BLaER1 treated with 17β-estradiol and CSF1 and Interleukin-3, amounts not matched to agents 10 nM and 100 nM (cell line): ENCODE results near the gene PPFIA1.
A peak's percentile ranks its signal among the peaks of the same experiment; 100 is the strongest.
"Not testable (repeated sequence)": the region's sequence is repeated elsewhere in the genome, so short reads cannot be mapped to it uniquely, and the experiment has no call there.

Experiments used
- H3K27ac ChIP-seq, 11 experiments: shearing (Covaris generic); formaldehyde crosslinking; 2 replicates each; pipeline ENCODE4 v1.8.1; 2022
- H3K27me3 ChIP-seq, 11 experiments: shearing (Covaris generic); formaldehyde crosslinking; 2 replicates each; pipeline ENCODE4 v1.8.1; 2022
- H3K36me3 ChIP-seq, 11 experiments: shearing (Covaris generic); formaldehyde crosslinking; 2 replicates each; pipeline ENCODE4 v1.8.1; 2022
- H3K4me1 ChIP-seq, 10 experiments: shearing (Covaris generic); formaldehyde crosslinking; 2 replicates each; pipeline ENCODE4 v1.8.1; 2022
- H3K4me2 ChIP-seq, 11 experiments: shearing (Covaris generic); formaldehyde crosslinking; 2 replicates each; pipeline ENCODE4 v1.8.1; 2022
- H3K4me3 ChIP-seq, 10 experiments: shearing (Covaris generic); formaldehyde crosslinking; 2 replicates each; pipeline ENCODE4 v1.8.1; 2022
- H3K9ac ChIP-seq, 11 experiments: shearing (Covaris generic); formaldehyde crosslinking; 2 replicates each; pipeline ENCODE4 v1.8.1; 2022
- H3K9me3 ChIP-seq, 11 experiments: shearing (Covaris generic); formaldehyde crosslinking; replicated peaks in 1 of 11; 2 replicates each; pipeline ENCODE4 v1.8.1; 2022
- H4K20me1 ChIP-seq, 11 experiments: shearing (Covaris generic); formaldehyde crosslinking; 2 replicates each; pipeline ENCODE4 v1.8.1; 2022
- Cebpa-rat ChIP-seq, 11 experiments: shearing (Covaris generic); IDR thresholded peaks; 2 replicates each; pipeline ENCODE4 v1.8.1; 2022

The PPFIA1 gene

GRCh38 chr11:70405679-70406395, 135.3 kb downstream of the PPFIA1 start:
- Histone ChIP-seq H3K27me3 (peaks cover 34 to 100% (median 68%) of the 10 kb centered on the region in 11 experiments), H4K20me1 (peaks cover 0 to 80% (median 7%) of the 10 kb centered on the region in 11 experiments; a peak in 13 of 22 replicates), H3K36me3 (no peaks in the 10 kb centered on the region), H3K27ac (no peak overlapping the region), H3K9me3 (no peaks in the 10 kb centered on the region), H3K9ac (no peak overlapping the region), H3K4me2 (no peak overlapping the region), H3K4me3 (no peak overlapping the region), H3K4me1 (peaks cover 0 to 8% (median 5%) of the 10 kb centered on the region in 10 experiments; a peak in 8 of 20 replicates)
- no peak for TF ChIP-seq Cebpa-rat (IDR thresholded peaks at IDR 0.05)

- Histone ChIP-seq H3K9ac (no peak overlapping the region), H3K4me1 (peaks cover 0 to 10% (median 5%) of the 10 kb centered on the region in 10 experiments; a peak in 8 of 20 replicates), H3K36me3 (no peaks in the 10 kb centered on the region), H3K27me3 (peaks cover 23 to 100% (median 55%) of the 10 kb centered on the region in 11 experiments; a peak in 21 of 22 replicates), H3K4me2 (no peak overlapping the region), H3K27ac (no peak overlapping the region), H3K9me3 (no peaks in the 10 kb centered on the region), H4K20me1 (peaks cover 0 to 81% (median 6%) of the 10 kb centered on the region in 11 experiments; a peak in 11 of 22 replicates), H3K4me3 (no peak overlapping the region)
- no peak for TF ChIP-seq Cebpa-rat (IDR thresholded peaks at IDR 0.05)
Observed at GRCh38 chr11:70407121-70407520, 136.6 kb downstream of the PPFIA1 start.

DNA sequence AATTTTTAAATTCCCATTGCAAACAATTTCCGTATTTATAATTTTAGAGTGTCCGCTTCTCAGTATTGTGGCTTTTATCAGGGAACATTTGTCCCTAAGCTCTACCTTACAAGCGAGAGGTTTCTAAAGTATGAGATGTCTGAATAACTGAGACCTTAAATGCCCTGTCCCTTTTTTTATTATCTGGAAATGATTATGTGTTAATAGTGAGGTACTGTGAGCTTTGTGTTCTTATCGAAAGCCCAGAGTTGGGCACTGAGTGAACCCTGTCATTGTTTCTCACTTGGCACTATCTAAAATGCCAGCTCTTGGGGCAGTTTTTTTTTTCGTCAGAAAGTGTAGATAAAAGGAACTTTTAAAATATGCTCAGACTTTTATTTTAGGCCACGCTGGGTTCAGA, 137.3 kb downstream of the PPFIA1 start:
- H3K4me2 ChIP-seq = no peak overlapping the region
- H3K27ac ChIP-seq = no peak overlapping the region
- H3K27me3 ChIP-seq = peaks cover 17 to 100% (median 48%) of the 10 kb centered on the region in 11 experiments; a peak in 21 of 22 replicates
- peaks cover 0 to 81% (median 6%) of the 10 kb centered on the region in 11 experiments; a peak in 11 of 22 replicates for H4K20me1 ChIP-seq
- H3K36me3 ChIP-seq = no peaks in the 10 kb centered on the region
- H3K4me1 ChIP-seq = peaks cover 0 to 10% (median 5%) of the 10 kb centered on the region in 10 experiments; a peak in 8 of 20 replicates
- no peaks in the 10 kb centered on the region for H3K9me3 ChIP-seq
- H3K9ac ChIP-seq = no peak overlapping the region
- H3K4me3 ChIP-seq = no peak overlapping the region
- TF ChIP-seq Cebpa-rat (IDR thresholded peaks at IDR 0.05) = no peak

- not testable (repeated sequence) for H3K36me3 ChIP-seq, H3K27ac ChIP-seq, H3K4me3 ChIP-seq, H3K9ac ChIP-seq, H3K9me3 ChIP-seq
- Histone ChIP-seq H3K4me1 (peaks cover 0 to 10% (median 5%) of the 10 kb centered on the region in 10 experiments; a peak in 8 of 20 replicates), H3K27me3 (peaks cover 16 to 100% (median 45%) of the 10 kb centered on the region in 11 experiments; a peak in 21 of 22 replicates), H4K20me1 (peaks cover 0 to 86% (median 6%) of the 10 kb centered on the region in 11 experiments; a peak in 11 of 22 replicates), H3K4me2 (peak overlapping the region in 6 of 11 experiments; percentile 1 to 42 (median 15); a peak in 6 of 22 replicates)
Observed at GRCh38 chr11:70408326-70408725, 137.8 kb downstream of the PPFIA1 start.

DNA sequence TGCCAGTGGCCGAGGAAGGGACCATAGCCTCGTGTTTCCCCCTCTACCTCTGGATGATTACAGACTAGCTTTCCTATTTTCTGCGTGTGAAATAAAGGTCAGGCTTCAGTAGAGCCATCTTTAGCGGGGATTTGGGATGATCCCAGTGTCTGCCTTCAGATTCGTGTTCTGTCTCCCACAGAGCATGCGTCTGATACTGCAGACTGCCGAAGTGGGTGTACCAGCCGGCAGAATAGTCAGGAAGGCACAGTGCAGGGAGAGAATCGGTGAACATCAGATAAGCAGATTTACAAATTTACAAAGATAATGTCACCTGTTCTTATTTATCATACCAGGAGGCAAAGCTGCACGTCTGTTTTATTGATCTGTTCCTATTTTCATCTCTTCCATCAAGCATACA, 138.9 kb downstream of the PPFIA1 start:
- H3K9ac ChIP-seq = no peak overlapping the region

DNA sequence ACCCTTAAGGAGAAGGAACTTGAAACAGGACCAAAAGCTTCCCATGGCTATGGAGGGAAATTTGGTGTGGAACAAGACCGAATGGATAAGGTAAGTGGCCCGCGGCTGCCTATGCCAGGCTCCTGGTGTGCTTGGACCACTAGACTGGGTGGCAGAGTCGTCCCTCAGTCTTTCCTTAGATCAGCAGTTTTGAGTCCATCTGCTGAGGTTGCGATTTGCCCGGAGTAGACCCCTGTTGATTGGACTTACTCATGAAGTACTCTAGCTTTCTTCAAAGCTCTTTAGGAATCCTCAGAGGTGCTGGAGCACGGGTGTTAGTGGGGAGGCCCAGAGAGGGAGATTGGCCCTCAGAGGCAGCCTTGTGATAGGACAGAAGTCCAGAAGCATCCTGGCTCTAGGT, 139.4 kb downstream of the PPFIA1 start:
- Histone ChIP-seq H3K27me3 (peaks cover 14 to 99% (median 31%) of the 10 kb centered on the region in 11 experiments; a peak in 19 of 22 replicates), H3K36me3 (no peaks in the 10 kb centered on the region), H4K20me1 (peaks cover 0 to 88% (median 6%) of the 10 kb centered on the region in 11 experiments; a peak in 11 of 22 replicates), H3K4me3 (no peak overlapping the region), H3K27ac (no peak overlapping the region), H3K9me3 (no peaks in the 10 kb centered on the region), H3K9ac (no peak overlapping the region), H3K4me2 (no peak overlapping the region), H3K4me1 (peaks cover 0 to 10% (median 5%) of the 10 kb centered on the region in 10 experiments; a peak in 8 of 20 replicates)
- TF ChIP-seq Cebpa-rat (IDR thresholded peaks at IDR 0.05) = no peak

More for the DNA sequence above, 138.9 kb downstream of the PPFIA1 start:
- no peak overlapping the region for H3K4me3 ChIP-seq
- peaks cover 16 to 99% (median 35%) of the 10 kb centered on the region in 11 experiments; a peak in 20 of 22 replicates for H3K27me3 ChIP-seq
- no peak overlapping the region for H3K27ac ChIP-seq
- H3K36me3 ChIP-seq = no peaks in the 10 kb centered on the region
- no peaks in the 10 kb centered on the region for H3K9me3 ChIP-seq
- H4K20me1 ChIP-seq = peaks cover 0 to 87% (median 6%) of the 10 kb centered on the region in 11 experiments; a peak in 11 of 22 replicates
- no peak overlapping the region for H3K4me2 ChIP-seq
- no peak for TF ChIP-seq Cebpa-rat (IDR thresholded peaks at IDR 0.05)
- H3K4me1 ChIP-seq = peaks cover 0 to 10% (median 5%) of the 10 kb centered on the region in 10 experiments; a peak in 8 of 20 replicates

DNA sequence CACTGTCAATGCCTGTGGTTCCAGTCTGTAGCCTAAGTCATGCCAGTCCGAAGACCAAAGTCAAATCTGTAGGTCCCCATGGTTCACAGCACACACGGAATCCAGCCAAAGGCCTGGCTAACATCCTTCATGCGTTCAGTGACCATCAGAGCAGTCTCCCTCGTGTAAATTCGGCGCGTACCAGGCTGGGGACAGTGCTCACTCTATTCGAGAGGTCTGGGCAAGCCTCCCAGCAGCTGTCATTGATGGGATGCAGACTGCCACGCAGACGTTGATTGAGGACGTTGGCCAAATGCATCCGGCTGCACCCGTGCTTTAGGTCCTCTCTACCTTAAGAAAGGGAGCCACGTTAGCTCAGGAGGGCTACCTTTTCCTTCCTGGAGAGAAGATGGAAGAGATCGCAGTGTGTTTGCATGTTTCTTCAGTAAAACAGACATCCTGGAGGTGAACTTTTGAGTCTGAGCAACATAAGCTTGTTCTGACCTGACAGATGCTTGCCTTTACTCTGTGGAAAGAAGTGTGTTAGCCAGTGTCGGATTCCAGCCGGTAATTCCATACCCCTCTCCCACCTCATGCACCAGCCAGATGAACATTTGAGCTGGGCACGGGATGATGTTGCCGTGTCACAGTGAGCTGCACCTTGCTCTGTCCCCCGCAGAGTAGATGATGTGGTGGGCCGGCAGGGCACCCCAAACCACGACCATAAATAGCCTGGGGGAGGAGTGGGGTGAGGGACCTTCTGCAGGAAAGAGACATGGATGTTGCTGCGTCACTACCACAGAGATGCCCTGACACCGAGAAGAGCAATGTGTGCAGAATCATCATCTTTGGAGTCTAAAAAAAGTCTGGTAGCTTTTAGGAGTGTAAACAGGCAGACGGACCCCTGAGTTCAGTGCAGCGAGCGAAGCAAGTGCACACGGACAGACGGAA, 140.1 kb downstream of the PPFIA1 start:
- peaks cover 7 to 99% (median 24%) of the 10 kb centered on the region in 11 experiments; a peak in 19 of 22 replicates for H3K27me3 ChIP-seq
- H4K20me1 ChIP-seq = peaks cover 0 to 88% (median 4%) of the 10 kb centered on the region in 11 experiments; a peak in 11 of 22 replicates
- no peak overlapping the region for H3K27ac ChIP-seq
- H3K36me3 ChIP-seq = no peaks in the 10 kb centered on the region
- no peak overlapping the region for H3K4me3 ChIP-seq
- H3K9ac ChIP-seq = no peak overlapping the region
- H3K9me3 ChIP-seq = no peaks in the 10 kb centered on the region
- TF ChIP-seq Cebpa-rat (IDR thresholded peaks at IDR 0.05) = no peak
- H3K4me1 ChIP-seq = peaks cover 1 to 12% (median 7%) of the 10 kb centered on the region in 10 experiments; a peak in 17 of 20 replicates
- no peak overlapping the region for H3K4me2 ChIP-seq

DNA sequence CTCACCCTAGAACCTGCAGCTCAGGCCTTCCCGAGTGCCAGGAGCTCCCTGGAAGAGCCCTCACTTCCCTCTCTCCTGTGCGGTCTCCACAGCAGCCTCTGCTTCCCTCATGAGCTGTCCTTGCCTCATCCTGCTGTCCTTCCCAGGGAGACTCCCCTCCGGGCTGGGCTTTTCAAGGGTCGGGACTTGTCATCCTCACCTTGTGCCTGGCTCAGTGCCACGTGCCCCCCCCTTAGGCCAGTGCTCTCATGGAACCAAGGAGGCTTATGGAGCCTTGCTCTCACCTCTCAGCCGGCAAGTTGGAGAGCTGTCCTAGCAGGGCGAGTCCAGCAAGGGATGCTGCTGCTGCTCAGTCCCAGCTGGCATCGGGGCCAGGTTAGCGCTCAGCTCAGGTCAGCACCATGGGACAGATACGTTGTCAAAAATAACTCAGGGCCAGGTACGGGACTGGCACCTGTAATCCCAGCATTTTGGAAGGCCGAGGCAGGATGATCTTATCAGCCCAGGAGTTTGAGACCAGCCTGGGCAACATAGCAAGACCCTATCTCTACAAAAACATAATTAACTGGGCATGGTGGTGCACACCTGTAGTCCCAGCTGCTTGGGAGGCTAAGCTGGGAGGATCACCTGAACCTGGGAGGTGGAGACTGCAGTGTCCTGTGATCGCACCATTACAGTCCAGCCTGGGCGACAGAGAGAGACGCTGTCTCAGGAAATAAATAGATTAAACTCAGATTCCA, 141.4 kb downstream of the PPFIA1 start:
- no peaks in the 10 kb centered on the region for H3K9me3 ChIP-seq
- TF ChIP-seq Cebpa-rat (IDR thresholded peaks at IDR 0.05) = no peak
- H3K36me3 ChIP-seq = no peaks in the 10 kb centered on the region
- no peak overlapping the region for H3K9ac ChIP-seq
- H3K27me3 ChIP-seq = peaks cover 3 to 100% (median 19%) of the 10 kb centered on the region in 11 experiments; a peak in 14 of 22 replicates
- no peak overlapping the region for H3K4me2 ChIP-seq
- H3K4me3 ChIP-seq = no peak overlapping the region
- peaks cover 0 to 93% (median 0%) of the 10 kb centered on the region in 11 experiments; a peak in 11 of 22 replicates for H4K20me1 ChIP-seq
- no peak overlapping the region for H3K27ac ChIP-seq
- H3K4me1 ChIP-seq = peaks cover 4 to 21% (median 14%) of the 10 kb centered on the region in 10 experiments; a peak in 17 of 20 replicates
